ENCODE results near the gene NCAPH2.
A peak's percentile ranks its signal among the peaks of the same experiment; 100 is the strongest.
"Not testable (repeated sequence)": the region's sequence is repeated elsewhere in the genome, so short reads cannot be mapped to it uniquely, and the experiment has no call there.

Gene NCAPH2

GRCh38 chr22:50530877-50531545 is 23.0 kb downstream of the NCAPH2 start:
- peak; percentile 77 for DNase-seq (ENCODE audit: low read depth)

GRCh38 chr22:50531546-50531961 is 23.5 kb downstream of the NCAPH2 start:
- peak; percentile 76 for DNase-seq (ENCODE audit: low read depth)

- DNase-seq (ENCODE audit: low read depth) = no peak
These were observed 24.1 kb downstream of the NCAPH2 start for GRCh38 chr22:50531962-50532674.

- DNase-seq (ENCODE audit: low read depth) = no peak
These were observed 25.1 kb downstream of the NCAPH2 start for GRCh38 chr22:50532824-50533796.

- not testable (repeated sequence) for DNase-seq (ENCODE audit: low read depth)
These were observed 26.1 kb downstream of the NCAPH2 start for GRCh38 chr22:50533856-50534711.

- no peak for DNase-seq (ENCODE audit: low read depth)
These were observed 27.1 kb downstream of the NCAPH2 start for GRCh38 chr22:50535113-50535512.

GRCh38 chr22:50536226-50536625 is 28.2 kb downstream of the NCAPH2 start:
- DNase-seq (ENCODE audit: low read depth) = no peak

GRCh38 chr22:50537765-50538164 is 29.7 kb downstream of the NCAPH2 start:
- no peak for DNase-seq (ENCODE audit: low read depth)

- DNase-seq (ENCODE audit: low read depth) = no peak
These were observed 32.4 kb downstream of the NCAPH2 start for GRCh38 chr22:50540381-50540780.

- not testable (repeated sequence) for DNase-seq (ENCODE audit: low read depth)
These were observed 33.6 kb downstream of the NCAPH2 start for GRCh38 chr22:50541667-50542026.

GRCh38 chr22:50542416-50542927 is 34.4 kb downstream of the NCAPH2 start:
- no peak for DNase-seq (ENCODE audit: low read depth)

- DNase-seq (ENCODE audit: low read depth) = peak; percentile 80
These were observed 36.2 kb downstream of the NCAPH2 start for GRCh38 chr22:50544078-50544745.

GRCh38 chr22:50544746-50545253 is 36.8 kb downstream of the NCAPH2 start:
- no peak for DNase-seq (ENCODE audit: low read depth)

GRCh38 chr22:50545522-50546325 is 37.7 kb downstream of the NCAPH2 start, which contains the start of gene KLHDC7B:
Gene KLHDC7B (plus strand): TSS chr22:50545899. CDS start chr22:50546244, 345 bp downstream.
- DNase-seq (ENCODE audit: low read depth) = no peak

- DNase-seq (ENCODE audit: low read depth) = no peak
These were observed 38.6 kb downstream of the NCAPH2 start for GRCh38 chr22:50546326-50547262.

GRCh38 chr22:50547263-50547985 is 39.4 kb downstream of the NCAPH2 start:
- DNase-seq (ENCODE audit: low read depth) = no peak

GRCh38 chr22:50548040-50548920 is 40.3 kb downstream of the NCAPH2 start:
- DNase-seq (ENCODE audit: low read depth) = peak; percentile 44

All from stimulated activated CD4-positive, alpha-beta T cell treated with anti-CD3 and anti-CD28 coated beads, Interleukin-2, amount 100 ng/mL, for 4 hours (primary cell).